ELR (cell line): ENCODE measurements around the gene MLPH.

Experiments used
- DNase-seq: peaks from one replicate; pipeline ENCODE4 v3.0.0-alpha.2; 2015; ENCODE audit warnings: low read depth

The MLPH gene

DNA sequence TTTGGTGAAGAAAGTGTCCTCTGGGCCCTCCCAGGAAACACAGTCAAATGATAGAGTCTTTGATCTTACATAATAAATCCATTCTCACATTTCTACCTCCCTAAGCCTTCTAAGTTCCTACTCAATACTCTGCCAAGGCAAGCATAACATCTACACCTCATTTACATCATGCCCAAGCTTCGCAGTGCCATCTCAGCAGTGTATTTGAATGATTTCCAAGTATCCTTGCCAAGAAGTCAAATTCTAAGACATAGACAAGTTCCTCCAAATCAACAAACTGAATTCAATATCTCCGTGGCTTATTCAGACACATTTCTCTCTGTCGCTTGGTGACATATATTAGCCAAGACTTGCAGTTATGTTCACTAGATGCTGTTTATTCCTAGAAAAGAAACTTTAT, 8.1 kb upstream of the MLPH start:
- DNase-seq: no peak

DNA sequence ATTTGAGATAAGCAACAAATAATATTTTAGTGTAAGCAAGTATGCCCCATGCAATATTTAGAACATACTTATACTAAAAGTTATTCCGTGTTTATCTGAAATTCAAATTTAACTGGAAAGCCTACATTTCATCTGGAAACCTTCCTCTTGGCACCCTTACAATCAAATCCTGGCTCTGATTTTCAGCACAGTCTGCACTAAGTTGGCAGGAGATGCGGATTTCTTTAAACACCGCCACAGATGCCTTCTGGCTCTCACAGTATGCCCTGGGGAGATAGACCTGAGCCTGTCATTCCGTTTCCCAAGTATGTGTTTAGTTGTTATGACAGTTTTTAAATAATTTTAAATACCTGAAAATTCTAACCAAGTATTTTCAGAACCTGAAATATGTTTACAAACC, 7.3 kb upstream of the MLPH start:
- DNase-seq: no peak

DNA sequence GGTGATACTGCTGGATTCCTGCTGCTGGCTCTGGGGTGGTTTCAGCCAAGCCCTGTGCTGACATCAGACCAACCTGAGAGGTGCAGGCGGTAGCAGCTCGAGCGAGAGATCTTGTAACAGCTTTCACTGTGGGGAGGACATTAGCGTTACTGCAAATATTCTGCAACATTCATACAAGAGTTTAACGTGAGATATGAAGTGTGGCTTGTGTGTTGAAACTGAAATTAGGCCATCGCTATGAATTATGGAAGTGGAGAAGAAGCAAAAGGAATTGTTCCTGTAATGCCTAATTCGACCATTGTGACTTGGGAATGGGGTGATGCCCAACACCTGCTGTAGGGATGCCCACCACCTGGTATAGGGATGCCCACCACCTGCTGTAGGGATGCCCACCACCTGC, 6.5 kb upstream of the MLPH start:
- no peak for DNase-seq

DNA sequence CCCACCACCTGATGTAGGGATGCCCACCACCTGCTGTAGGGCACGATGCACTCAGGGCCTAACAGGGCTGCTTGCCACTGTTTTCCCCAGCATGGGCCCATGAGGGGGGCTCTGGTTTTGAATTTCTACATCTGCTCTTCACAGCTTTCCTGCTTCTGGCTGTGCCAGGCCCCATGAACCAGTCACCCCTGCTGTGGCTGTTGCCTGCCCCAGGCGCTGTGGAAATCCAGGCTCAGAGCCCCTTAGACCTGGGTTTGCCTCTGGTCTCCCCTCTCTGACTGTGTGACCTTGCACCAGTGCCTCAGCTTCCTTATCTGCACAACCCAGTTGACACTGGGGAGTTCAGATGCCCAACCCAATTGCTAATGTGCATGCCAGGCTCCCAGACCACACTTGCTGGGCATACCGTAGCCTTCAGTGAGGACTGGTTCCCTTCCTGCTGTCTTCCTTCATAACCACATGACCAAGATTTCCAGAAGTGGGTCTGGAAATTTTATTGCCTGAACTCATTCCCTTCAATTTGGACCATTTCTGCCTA, 6.0 kb upstream of the MLPH start:
- no peak for DNase-seq

DNA sequence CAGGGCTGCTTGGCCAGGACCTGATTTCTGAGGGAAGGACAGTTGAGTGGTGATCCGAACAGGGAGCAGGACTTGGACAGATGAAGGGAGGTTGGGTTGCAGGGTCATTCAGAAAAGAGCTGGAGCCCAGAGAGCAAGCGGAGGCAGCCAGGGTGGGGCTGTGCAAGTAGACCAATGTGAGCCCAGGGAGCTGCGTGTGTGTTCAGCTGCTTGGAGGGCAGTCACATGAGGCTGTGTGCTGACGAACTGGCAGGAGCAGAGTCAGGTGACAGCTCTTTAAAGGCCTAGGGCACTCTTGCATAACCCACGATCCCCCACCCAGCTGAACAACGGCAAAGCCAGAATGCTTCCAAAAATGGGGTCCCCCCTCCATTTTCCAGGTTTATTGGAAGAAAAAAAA, 4.6 kb upstream of the MLPH start:
- no peak for DNase-seq

DNA sequence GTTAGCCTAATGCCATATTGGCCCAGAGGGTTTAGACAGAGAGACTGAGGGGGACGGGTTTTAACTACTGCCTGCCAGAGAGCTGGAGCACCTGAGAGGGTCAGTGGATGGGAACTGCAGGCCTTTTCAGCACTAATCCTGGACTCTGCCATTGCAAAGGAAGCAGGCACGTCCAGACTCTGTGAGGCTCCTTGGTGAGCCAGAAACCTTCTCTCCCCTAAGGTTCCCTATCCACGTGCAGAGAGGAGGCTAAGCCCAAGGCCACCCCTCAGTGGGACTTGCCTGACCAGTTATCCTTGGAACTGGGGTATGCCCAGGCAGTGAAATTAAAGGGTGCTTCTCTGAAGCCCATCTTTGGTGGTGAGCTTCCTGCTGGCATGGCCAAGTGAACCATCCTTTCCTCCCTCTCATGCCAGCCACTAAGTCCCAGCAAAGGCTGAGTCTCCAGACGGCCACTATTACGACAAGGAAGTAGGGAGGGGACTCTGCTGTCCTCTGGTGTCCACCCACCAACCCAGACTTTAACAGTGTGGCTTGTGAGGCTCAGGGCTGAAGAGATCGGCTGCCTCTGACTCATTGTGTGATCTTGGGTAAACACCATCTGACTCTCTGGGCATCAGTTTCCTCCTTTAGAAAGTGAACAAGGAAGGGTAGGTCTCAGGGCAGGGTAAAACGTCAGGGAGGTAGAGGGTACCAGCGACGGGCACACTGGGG, 3.9 kb upstream of the MLPH start:
- DNase-seq: peak; percentile 77

DNA sequence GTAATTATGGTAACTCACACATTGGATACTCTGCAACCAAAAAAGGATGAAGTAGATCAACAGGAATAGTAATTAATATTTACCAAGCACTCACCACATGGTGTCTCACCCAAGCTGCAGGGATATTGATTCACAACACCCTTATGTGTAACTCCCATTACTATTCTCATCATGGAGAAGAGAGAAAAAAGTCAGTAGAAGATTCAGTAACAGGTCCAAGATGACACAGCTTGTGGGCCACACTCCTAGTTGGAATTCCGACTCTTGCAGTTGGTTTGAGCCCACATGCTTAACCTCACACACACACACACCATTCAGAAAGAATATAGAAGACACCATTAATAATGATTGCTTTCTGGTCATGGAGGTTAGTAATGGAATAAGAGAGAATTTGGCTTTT, 1.7 kb upstream of the MLPH start:
- DNase-seq: no peak

DNA sequence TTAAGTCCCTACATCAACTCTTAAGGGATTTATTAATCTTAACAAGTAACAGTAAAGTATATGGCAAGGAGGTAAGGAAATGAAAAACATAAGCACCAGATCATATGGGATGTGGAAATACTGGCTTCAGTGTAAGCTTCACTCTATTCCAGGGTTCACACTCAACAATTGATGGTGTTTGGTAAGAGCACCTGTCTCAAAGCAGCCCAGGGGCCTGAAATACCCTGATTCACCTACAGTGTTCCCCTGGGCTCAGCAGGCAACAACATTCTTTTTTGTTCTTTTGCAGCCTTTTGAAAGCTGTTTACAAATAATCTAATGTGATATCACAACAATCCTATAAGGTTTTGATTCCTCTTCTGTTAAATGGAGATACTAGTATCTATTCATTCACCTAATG, 1.2 kb upstream of the MLPH start:
- DNase-seq: no peak

DNA sequence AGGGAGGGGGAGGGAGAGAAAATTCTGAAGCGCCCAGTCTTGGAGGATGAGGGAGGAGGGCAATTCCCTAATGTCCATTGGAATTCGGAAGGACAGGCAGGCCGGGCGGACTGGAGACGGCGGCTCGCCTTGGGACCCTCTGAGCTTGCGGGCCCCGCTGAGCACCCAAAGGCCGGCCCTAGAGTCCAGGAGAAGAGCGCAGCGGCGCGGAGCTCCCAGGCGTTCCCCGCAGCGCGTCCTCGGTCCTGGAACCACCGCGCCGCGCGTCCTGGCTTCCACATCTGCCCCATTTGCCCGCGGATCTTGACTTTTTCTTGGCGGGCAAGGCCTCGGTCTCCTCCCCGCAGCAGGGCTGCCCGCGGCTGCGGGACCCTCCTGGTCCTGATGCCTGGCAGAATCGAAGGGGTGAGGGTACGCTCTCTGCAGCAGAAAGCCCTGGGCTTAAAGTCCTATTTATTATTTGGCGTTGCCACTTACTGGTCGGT, 675 bp upstream of the MLPH start:
- no peak for DNase-seq

DNA sequence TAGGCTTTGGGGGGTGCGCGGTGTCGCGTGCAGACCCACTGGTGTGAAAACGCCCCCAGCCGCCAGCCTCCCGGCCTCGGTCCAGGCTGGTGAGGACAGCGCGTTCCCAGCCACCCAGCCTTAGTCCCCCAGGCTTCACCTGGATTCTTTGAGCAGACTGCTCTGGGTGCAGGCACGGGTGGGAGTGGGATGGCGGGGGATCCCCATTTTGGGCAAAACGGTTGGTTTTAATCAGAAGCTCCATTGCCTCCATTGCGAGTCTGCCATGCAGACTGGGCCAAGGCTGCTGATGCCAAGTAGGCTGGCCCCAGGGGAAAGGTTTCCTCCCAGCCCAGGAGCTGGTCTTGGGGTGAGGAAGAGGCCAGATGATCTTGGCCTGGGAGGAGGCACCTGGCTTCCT, 445 bp downstream of the MLPH start:
- DNase-seq: peak; percentile 44

DNA sequence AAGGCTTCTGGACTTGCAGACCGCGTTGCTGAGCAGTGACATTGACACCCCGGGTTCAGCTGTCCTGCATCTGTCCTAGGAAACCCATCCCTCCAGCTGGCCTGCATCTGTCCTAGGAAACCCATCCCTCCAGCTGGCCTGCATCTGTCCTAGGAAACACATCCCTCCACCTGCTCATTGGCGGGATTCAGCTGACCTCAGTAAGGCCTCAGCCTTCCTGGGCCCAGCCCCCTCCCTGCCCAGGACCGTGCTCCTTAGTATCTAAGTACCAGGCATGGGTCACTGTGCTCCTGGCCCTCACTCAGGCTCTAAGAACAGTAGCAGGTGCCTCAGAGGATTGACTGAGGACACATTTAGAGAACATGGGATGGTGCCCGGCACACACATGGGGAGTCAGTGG, 1.2 kb downstream of the MLPH start:
- no peak for DNase-seq

DNA sequence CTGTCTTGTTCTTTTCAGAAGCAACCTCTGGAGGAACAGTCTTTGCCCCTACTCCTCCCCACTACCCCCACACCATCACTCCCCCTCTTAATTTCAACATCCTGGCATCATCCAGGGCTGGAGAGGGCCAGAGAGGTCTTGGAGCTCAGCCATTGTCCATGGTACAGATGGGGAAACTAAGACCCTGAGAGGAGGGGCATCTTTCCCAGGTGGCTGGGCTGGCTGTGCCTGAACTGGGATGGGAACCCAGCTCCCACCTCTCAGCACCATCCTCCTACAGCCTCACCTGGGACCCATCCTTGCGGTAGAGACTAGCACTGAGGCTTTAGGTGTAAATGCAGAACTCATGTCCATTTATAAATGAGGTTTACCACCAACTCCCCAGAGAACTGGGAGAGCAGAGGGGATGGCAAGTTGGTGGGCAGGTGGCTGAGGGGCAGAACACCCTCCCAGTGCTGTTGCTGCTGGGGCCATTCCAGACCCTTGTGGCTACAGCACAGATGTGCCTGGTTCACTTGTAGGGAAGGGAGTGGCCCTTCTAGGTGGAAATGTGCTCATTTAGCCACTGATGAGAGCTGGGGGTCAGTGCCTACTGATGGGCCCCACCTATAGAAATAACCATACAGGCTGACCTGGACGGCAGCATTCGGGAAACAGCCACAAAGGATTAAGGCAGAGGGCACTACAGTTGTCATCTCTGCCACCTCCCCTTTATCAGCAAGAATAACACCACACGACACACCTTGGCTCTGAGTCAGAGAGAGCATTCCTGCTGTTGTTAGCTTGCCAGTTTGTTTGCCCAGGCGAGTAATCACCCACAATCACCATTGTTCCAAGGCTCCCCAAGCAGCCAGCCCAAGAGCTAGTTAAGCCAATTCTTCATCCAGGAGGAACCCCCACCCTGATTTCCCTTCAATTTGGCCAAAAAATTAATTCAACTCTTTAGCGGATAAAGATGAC, 2.1 kb downstream of the MLPH start:
- peak; percentile 68 for DNase-seq

DNA sequence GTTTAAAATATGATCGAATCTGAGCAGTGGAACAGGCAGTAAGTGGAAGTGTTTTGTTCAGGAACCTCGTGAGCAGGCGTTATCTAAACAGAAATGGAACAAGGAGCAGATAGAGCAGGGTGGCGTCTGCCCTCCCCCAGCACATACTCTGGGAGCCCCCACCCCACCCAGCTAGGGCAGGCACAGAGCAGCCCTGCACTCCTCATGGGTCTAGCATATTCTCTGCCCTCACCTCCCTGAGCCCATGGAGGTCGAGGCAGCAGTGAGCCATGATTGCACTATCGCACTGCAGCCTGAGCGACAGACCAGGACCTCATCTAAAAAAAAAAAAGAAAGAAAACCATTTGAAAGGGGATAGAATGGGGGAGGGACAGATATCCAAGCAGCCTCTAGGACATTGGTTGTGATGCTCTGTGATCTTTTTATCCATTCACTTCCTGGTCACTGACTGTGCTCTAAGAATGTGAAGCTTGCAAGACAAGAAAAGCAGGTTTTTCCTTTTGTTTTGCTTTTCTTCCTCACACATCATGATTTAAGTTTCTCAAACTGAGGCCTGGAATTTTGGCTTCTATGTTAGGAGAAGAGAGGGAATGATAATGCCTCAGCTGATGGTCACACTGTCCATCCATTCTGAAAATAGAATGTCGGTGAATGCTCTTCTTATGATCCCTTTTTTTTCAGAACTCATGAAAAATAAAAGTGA, 3.1 kb downstream of the MLPH start:
- DNase-seq: no peak

DNA sequence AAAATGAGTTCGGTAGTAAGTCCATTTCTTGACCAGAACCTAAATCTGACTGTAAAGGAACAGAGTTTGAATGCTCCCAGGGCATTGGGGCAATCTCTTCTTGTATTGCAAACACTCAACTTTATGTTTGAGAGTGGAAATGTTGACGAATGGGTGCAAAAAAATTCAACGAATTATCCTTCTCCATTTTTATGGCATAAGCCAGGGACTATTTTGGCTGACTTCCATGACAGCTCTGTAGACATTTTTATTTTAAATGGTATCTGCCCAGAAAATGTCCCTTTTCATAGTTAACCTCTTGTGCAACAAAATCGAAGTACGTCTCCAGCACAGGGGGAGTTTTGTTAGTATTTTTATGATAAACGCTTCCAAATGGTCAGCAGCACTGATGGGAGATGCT, 3.7 kb downstream of the MLPH start:
- DNase-seq: no peak

DNA sequence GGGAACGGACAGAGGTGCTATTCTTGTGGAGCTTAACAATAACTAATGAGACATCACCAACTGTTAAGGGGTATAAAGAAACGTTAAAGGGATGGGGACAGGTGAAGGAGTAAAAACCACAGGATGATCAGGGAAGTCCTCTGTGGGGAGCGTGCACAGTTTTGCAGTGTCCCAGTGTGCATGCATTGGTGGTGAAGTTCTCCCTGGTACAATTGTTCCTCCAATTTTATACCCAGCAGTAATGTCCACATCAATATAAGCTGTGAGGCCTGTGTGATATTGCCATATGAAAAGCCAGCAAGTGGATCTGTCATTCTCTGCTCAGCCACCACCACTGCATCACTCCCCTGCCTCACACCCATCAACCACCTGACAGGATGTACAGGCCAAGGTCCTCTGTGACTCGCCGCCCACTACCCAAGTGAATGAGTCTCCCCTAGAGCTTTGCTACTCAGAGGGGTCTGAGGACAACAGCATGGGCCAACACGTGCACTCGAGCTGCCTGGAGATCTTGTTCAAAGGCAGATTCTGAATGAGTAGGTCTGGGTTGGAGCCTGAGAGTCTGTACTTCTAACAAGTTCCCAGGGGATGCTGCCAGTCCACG, 4.6 kb downstream of the MLPH start:
- peak; percentile 45 for DNase-seq

DNA sequence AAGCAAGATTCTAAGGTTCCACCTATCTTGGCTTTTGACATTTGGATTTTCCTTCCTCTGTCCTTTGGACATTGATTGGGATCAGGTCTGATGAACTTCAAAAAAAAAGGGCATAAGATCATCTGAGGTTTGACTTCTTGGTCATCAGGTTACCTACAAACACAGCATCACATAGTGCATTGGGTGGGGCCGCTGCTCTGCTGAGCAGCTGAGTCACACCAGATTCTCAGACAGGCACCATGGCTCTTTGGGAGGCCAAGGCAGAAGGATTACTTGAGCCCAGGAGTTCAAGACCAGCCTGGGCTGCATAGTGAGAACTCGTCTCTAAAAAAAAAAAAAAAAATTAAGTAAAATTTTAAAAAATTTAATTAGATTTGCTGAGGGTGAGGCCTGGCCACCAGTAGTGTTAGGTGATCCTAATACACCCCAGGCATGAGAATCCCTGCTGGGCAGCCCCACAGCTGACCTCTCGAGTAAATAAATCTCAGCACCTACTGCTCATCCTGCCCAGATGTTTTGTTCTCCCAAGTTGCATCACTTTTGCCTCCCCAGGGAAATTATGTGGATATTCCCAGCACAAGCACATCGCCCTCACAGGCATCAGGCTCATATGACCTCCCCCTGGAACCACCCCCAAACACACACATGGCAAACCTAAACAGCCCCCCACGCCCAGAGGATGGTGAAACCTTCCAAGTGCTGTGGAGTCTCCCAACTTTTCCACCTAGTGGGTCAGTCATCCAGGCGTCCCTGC, 5.3 kb downstream of the MLPH start:
- DNase-seq: peak; percentile 51

DNA sequence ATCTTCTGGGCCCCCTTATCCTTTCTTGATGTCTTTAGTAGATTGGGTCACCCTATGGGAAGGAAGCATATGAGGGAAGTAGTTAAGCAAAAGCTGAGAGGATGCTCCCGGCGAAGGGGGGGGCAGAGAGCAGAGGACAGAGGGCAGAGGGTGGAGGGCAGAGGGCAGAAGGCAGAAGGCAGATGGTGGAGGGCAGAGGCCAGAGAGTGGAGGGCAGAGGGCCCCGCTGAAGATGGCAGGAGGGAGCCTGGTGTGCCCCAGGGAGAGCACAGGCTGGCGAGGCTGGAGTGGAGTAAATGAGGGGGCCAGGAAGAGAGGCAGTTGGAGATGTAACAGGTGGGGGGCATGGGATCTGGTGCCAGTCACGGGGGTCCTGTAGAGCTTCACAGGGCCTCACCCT, 7.0 kb downstream of the MLPH start:
- no peak for DNase-seq

DNA sequence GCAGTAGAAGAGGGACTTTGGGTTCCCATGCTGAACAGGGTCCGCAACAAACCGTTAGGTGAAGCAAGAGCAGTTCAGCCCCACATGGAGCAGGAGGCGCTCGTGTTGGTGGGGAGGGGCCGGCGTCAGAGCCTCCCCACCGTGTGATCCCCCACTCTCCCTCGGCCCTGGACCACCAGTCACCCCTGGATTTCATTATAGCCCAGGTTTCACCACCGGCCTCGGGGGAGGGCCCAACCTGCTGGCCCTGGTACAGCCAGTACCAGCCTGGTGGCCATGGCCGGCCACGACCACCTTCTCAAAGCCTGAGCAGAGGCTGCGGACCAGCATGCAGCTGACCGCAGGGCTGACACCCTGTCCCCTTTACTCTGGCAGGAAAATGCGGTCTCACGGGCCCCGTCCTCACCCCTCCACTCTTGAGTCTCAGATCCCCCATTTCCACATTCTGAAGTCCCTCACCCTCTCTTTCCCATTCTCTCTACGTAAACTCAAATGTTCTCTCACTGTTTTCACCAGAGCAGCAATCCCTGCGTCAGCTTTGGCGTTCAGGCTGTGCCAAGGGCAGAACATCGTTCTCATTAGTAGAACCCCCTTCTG, 8.6 kb downstream of the MLPH start:
- no peak for DNase-seq

DNA sequence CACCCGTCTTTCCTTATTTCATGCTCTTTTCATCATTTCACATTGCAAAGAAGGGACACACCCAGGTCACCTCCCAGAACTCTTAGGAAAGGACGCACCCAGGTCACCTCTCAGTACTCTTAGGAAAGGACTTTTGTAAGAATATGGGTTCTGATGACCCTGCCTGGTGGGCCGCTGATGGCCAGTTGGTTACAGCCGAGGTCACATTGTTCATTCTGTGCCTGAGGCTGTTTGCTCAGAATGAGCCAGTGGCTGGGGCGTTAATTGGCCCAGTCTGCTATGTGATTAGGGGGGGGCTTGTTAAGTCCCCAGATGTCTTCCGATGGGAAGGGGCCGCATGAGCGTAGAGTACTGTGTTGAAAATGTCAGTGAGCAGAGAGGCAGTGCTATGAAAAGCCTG, 9.4 kb downstream of the MLPH start:
- DNase-seq: no peak

DNA sequence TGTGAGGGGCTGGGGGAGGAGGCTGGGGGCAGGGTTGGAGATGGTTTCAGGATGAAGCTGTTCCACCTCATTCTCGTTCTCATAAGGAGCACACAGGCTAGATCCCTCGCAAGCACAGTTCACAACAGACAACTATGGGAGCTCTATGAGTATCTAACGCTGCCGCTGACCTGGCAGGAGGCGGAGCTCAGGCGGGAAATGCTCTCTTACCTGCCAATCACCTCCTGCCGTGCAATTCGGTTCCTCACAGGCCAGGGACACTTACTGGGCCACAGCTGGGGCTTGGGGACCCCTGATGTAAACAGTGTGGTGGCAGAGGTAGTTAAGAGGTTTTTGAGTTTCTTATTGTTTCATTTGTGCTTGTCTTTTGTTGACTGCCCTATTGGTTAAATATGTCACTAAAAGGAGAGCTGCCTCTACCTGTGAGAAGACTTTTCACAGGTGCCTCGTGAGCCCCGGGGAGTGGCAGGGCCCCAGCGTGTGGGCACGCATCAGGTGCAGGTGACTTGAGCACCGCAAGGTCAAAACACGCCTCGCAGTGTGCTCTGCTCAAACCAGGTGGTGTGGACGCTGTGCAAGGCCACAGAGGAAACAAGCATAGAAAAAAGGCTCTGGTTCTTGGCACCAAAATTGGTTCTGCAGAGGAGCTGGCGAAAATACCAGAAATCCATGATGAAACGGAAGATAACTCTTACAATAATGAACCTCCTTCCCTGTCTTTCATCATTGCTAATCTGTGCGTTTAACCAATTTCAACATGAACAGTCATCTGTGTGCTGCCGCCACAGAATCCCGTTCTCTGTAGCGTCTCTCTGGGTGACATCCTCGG, 10.2 kb downstream of the MLPH start:
- no peak for DNase-seq
